ENCODE results near the gene SNCAIP.

Gene SNCAIP

GRCh38 chr5:122404653-122405362 is 92.8 kb downstream of the SNCAIP start:
- no peaks in the 10 kb centered on the region for H3K36me3 Mint-ChIP-seq (ENCODE audit: low read depth)
- H3K9me3 Mint-ChIP-seq: no peaks in the 10 kb centered on the region
- H3K27ac Mint-ChIP-seq: no peak overlapping the region
- DNase-seq (ENCODE audit: low spot score): no peak
- H3K4me3 Mint-ChIP-seq: no peak overlapping the region
- no peaks in the 10 kb centered on the region for H3K27me3 Mint-ChIP-seq (ENCODE audit: low read depth)
- H3K4me1 Mint-ChIP-seq (ENCODE audit: low read depth): no peaks in the 10 kb centered on the region

GRCh38 chr5:122405751-122406150 is 93.7 kb downstream of the SNCAIP start:
- Mint-ChIP-seq H3K9me3 (no peaks in the 10 kb centered on the region), H3K36me3 (ENCODE audit: low read depth) (no peaks in the 10 kb centered on the region), H3K4me3 (no peak overlapping the region), H3K4me1 (ENCODE audit: low read depth) (no peaks in the 10 kb centered on the region), H3K27ac (no peak overlapping the region), H3K27me3 (ENCODE audit: low read depth) (no peaks in the 10 kb centered on the region)
- no peak for DNase-seq (ENCODE audit: low spot score)

DNA sequence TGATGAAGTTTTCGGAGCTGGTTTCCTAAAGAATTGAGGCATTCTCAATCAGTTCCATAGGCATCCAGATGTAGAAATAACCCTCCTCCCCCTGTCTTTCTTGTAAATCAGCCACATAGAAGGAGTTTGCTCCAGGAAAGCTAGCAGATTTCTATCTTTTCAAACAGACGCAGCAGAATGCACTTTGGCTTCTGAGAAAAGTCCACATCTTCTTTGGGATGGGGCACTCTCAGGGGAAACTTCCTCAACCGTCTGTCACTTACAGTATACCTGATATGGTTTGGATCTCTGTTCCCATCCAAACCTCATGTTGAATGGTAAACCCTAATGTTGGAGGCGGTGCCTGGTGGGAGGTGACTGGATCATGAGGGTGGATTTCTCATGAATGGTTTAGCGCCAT is 94.1 kb downstream of the SNCAIP start:
- no peaks in the 10 kb centered on the region for H3K4me1 Mint-ChIP-seq (ENCODE audit: low read depth)
- no peaks in the 10 kb centered on the region for H3K9me3 Mint-ChIP-seq
- no peak overlapping the region for H3K27ac Mint-ChIP-seq
- no peaks in the 10 kb centered on the region for H3K36me3 Mint-ChIP-seq (ENCODE audit: low read depth)
- no peak overlapping the region for H3K4me3 Mint-ChIP-seq
- no peaks in the 10 kb centered on the region for H3K27me3 Mint-ChIP-seq (ENCODE audit: low read depth)
- no peak for DNase-seq (ENCODE audit: low spot score)

DNA sequence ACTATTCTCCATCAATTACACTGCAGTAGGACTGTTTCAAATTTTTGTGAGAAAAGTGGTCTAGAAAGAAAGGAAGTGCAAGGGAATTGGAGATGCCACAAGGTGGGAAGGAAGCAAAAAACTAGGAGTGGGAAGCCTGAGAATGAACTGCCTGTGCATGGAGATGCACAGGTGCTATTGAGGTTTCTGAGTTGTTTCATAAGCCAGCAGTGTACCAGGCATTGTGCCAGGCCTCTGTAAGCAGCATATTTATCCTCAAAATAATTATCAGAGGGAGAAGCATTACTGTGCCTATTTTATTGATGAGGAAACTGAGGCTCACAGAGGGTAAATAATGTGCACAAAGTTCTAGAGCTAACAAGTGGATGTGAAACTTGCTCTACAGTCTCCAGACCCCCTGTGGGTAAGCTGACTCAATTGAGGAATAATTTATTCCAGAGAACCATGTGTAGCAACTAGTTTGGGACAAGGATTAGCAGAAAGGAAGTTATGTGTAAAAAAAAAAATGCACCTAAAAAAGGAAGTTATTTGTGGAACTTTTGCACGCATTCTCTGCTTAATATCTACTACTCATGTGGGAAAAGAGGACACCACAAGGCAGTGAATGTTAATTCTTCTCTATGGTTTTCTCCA is 96.7 kb downstream of the SNCAIP start:
- H3K9me3 Mint-ChIP-seq: no peaks in the 10 kb centered on the region
- no peak overlapping the region for H3K27ac Mint-ChIP-seq
- H3K27me3 Mint-ChIP-seq (ENCODE audit: low read depth): no peaks in the 10 kb centered on the region
- no peak overlapping the region for H3K4me3 Mint-ChIP-seq
- H3K4me1 Mint-ChIP-seq (ENCODE audit: low read depth): no peaks in the 10 kb centered on the region
- H3K36me3 Mint-ChIP-seq (ENCODE audit: low read depth): no peaks in the 10 kb centered on the region
- no peak for DNase-seq (ENCODE audit: low spot score)

- H3K9me3 Mint-ChIP-seq: no peaks in the 10 kb centered on the region
- no peak for DNase-seq (ENCODE audit: low spot score)
- H3K4me3 Mint-ChIP-seq: no peak overlapping the region
- no peaks in the 10 kb centered on the region for H3K4me1 Mint-ChIP-seq (ENCODE audit: low read depth)
- no peaks in the 10 kb centered on the region for H3K36me3 Mint-ChIP-seq (ENCODE audit: low read depth)
- H3K27ac Mint-ChIP-seq: no peak overlapping the region
- H3K27me3 Mint-ChIP-seq (ENCODE audit: low read depth): no peaks in the 10 kb centered on the region
These were observed 100.9 kb downstream of the SNCAIP start for GRCh38 chr5:122412966-122413365.

GRCh38 chr5:122413722-122414121 is 101.7 kb downstream of the SNCAIP start:
- DNase-seq (ENCODE audit: low spot score): no peak
- Mint-ChIP-seq H3K27ac (no peak overlapping the region), H3K4me3 (no peak overlapping the region), H3K36me3 (ENCODE audit: low read depth) (no peaks in the 10 kb centered on the region), H3K27me3 (ENCODE audit: low read depth) (no peaks in the 10 kb centered on the region), H3K9me3 (no peaks in the 10 kb centered on the region), H3K4me1 (ENCODE audit: low read depth) (no peaks in the 10 kb centered on the region)

- H3K9me3 Mint-ChIP-seq: no peaks in the 10 kb centered on the region
- H3K27ac Mint-ChIP-seq: no peak overlapping the region
- no peaks in the 10 kb centered on the region for H3K27me3 Mint-ChIP-seq (ENCODE audit: low read depth)
- H3K4me3 Mint-ChIP-seq: no peak overlapping the region
- no peak for DNase-seq (ENCODE audit: low spot score)
- H3K4me1 Mint-ChIP-seq (ENCODE audit: low read depth): no peaks in the 10 kb centered on the region
- H3K36me3 Mint-ChIP-seq (ENCODE audit: low read depth): no peaks in the 10 kb centered on the region
These were observed 103.2 kb downstream of the SNCAIP start for GRCh38 chr5:122415030-122415800.

GRCh38 chr5:122415801-122416120 is 103.7 kb downstream of the SNCAIP start:
- H3K4me1 Mint-ChIP-seq (ENCODE audit: low read depth): no peaks in the 10 kb centered on the region
- no peaks in the 10 kb centered on the region for H3K36me3 Mint-ChIP-seq (ENCODE audit: low read depth)

GRCh38 chr5:122419142-122419894 is 107.3 kb downstream of the SNCAIP start:
- H3K9me3 Mint-ChIP-seq: no peaks in the 10 kb centered on the region
- no peak overlapping the region for H3K4me3 Mint-ChIP-seq
- no peaks in the 10 kb centered on the region for H3K4me1 Mint-ChIP-seq (ENCODE audit: low read depth)
- H3K27ac Mint-ChIP-seq: no peak overlapping the region
- DNase-seq (ENCODE audit: low spot score): no peak
- H3K36me3 Mint-ChIP-seq (ENCODE audit: low read depth): no peaks in the 10 kb centered on the region
- H3K27me3 Mint-ChIP-seq (ENCODE audit: low read depth): no peaks in the 10 kb centered on the region

More at GRCh38 chr5:122415801-122416120, 103.7 kb downstream of the SNCAIP start:
- Mint-ChIP-seq H3K27me3 (ENCODE audit: low read depth) (no peaks in the 10 kb centered on the region), H3K27ac (no peak overlapping the region), H3K9me3 (no peaks in the 10 kb centered on the region), H3K4me3 (no peak overlapping the region)
- no peak for DNase-seq (ENCODE audit: low spot score)

DNA sequence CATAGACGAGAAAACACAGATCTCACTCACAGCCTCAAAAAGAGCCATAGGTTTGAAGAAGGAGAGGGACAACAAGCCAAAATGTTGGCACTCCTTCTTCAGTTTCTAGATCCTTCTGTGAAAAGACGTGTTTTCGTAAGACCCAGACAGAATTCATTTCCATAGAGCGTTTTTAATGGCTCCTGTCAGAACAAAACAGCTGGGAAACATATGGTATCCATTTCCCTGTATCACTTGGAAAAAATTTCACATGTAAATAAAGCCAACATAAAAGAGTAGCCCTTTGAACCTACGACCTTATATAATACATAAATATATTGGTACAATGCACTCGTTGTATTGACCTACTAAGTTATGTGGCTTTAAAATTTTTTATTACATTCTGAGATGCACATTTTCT is 108.1 kb downstream of the SNCAIP start:
- no peaks in the 10 kb centered on the region for H3K4me1 Mint-ChIP-seq (ENCODE audit: low read depth)
- no peaks in the 10 kb centered on the region for H3K36me3 Mint-ChIP-seq (ENCODE audit: low read depth)
- no peak for DNase-seq (ENCODE audit: low spot score)
- H3K27me3 Mint-ChIP-seq (ENCODE audit: low read depth): no peaks in the 10 kb centered on the region
- H3K9me3 Mint-ChIP-seq: no peaks in the 10 kb centered on the region
- no peak overlapping the region for H3K4me3 Mint-ChIP-seq
- H3K27ac Mint-ChIP-seq: no peak overlapping the region

DNA sequence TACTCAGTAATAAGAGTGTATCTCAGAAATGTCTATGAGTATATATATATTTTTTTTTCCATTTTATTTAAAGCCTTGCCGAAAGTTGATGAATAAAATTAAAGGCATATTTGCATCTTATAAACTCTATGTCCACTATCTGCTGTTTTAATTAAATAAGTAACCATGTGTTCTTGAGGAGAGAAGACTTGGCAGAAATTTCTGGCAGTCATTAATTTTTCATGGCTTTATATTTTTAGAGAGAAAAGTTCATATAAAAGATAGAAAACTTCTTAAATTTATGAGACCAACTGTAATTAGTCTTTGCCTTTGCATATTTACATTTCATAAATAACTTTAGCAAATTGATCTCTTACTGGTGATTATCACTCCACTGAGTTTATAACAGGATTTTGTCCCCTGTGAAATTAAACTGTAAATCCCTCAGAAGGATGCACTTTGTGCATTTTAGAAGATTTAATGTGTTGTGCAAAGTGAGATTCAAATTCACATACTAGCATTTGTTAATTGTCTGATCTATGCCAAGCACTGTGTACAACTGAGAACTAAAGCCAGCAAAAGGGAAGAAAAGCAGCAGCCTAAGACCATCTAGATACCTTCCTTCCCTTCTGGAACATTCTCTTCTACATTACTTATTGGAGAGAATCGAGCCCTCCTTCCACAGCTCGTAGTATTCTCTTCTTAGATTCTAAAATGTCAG is 108.7 kb downstream of the SNCAIP start:
- no peaks in the 10 kb centered on the region for H3K27me3 Mint-ChIP-seq (ENCODE audit: low read depth)
- no peak overlapping the region for H3K4me3 Mint-ChIP-seq
- H3K9me3 Mint-ChIP-seq: no peaks in the 10 kb centered on the region
- no peak overlapping the region for H3K27ac Mint-ChIP-seq
- H3K4me1 Mint-ChIP-seq (ENCODE audit: low read depth): no peaks in the 10 kb centered on the region
- no peak for DNase-seq (ENCODE audit: low spot score)
- no peaks in the 10 kb centered on the region for H3K36me3 Mint-ChIP-seq (ENCODE audit: low read depth)

DNA sequence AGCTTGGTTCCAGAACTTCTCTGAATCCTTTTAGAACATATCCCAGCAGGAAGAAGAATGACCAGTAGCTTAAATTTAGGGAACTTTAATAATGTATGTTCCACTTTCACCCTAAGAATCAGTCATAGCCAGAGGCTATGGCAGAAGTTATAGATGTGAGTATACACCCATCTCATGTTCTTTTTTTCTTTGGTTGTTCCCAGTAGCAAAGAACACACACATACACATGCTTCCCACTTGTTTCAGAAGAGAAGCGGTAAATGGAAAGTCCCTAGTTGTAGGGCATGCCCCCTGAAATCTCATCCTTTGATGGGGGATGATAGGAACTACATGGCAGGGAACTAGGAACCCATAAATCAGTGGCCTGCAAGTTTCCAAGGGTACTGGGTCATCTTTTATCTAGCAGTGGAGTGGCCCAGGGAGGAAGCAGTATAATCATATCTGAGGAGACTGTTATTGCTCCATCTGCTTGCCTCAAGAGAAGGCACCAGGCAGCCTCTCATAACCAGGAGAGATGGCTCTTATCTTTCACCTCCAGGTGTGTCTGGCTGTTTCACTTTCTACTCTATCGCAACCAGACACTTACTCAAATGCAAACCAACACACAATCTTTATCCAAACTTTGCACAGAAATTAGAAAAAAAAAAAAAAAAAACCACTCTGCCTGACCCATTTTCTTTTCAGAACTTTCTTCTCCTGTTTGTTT is 109.5 kb downstream of the SNCAIP start:
- Mint-ChIP-seq H3K27me3 (ENCODE audit: low read depth) (no peaks in the 10 kb centered on the region), H3K9me3 (no peaks in the 10 kb centered on the region), H3K27ac (no peak overlapping the region), H3K36me3 (ENCODE audit: low read depth) (no peaks in the 10 kb centered on the region), H3K4me1 (ENCODE audit: low read depth) (no peaks in the 10 kb centered on the region), H3K4me3 (no peak overlapping the region)
- no peak for DNase-seq (ENCODE audit: low spot score)

- no peaks in the 10 kb centered on the region for H3K36me3 Mint-ChIP-seq (ENCODE audit: low read depth)
- H3K27me3 Mint-ChIP-seq (ENCODE audit: low read depth): no peaks in the 10 kb centered on the region
- no peak overlapping the region for H3K27ac Mint-ChIP-seq
- no peaks in the 10 kb centered on the region for H3K9me3 Mint-ChIP-seq
- H3K4me1 Mint-ChIP-seq (ENCODE audit: low read depth): no peaks in the 10 kb centered on the region
- no peak overlapping the region for H3K4me3 Mint-ChIP-seq
- DNase-seq (ENCODE audit: low spot score): no peak
These were observed 111.2 kb downstream of the SNCAIP start for GRCh38 chr5:122423221-122423620.

All from T-helper 2 cell treated with Interferon-gamma antibody and Interleukin-4, amounts not matched to agents 5 μg/mL and 100 μg/mL, for 36 hours (primary cell).